ENCODE data around the gene IL17RA. TPM values are rescaled to one million over a fixed set of nuclear protein-coding genes. Genes with fewer than 3 reads are reported as not detected.

Gene IL17RA
- total RNA-seq, 4 donors from 2014 or later = 2.6 to 19.3 (median 6.2) TPM

- Histone ChIP-seq H3K36me3 (no peaks in the 10 kb centered on the region), H3K4me3 (no peak overlapping the region), H3K27ac (no peak overlapping the region), H3K27me3 (no peaks in the 10 kb centered on the region), H3K4me1 (no peaks in the 10 kb centered on the region), H3K9me3 (no peaks in the 10 kb centered on the region)
- no peak for DNase-seq
- intact Hi-C loops (cut with DNase I; ENCODE audit: low total_unique reads) = no loop called here
- no peak for TF ChIP-seq POLR2A (IDR thresholded peaks at IDR 0.05)
- no peak for TF ChIP-seq CTCF (IDR thresholded peaks at IDR 0.05)
These were observed 30.1 kb downstream of the IL17RA start for GRCh38 chr22:17114898-17115235.

- DNase-seq = no peak
- TF ChIP-seq CTCF (IDR thresholded peaks at IDR 0.05) = no peak
- no peak for TF ChIP-seq POLR2A (IDR thresholded peaks at IDR 0.05)
- H3K4me3 ChIP-seq = no peak overlapping the region
- H3K4me1 ChIP-seq = no peaks in the 10 kb centered on the region
- intact Hi-C loops (cut with DNase I; ENCODE audit: low total_unique reads) = no loop called here
- no peak overlapping the region for H3K27ac ChIP-seq
- no peaks in the 10 kb centered on the region for H3K36me3 ChIP-seq
- no peaks in the 10 kb centered on the region for H3K9me3 ChIP-seq
- H3K27me3 ChIP-seq = no peaks in the 10 kb centered on the region
These were observed 30.4 kb downstream of the IL17RA start for GRCh38 chr22:17115236-17115635.

- no peak overlapping the region for H3K4me3 ChIP-seq
- no peaks in the 10 kb centered on the region for H3K9me3 ChIP-seq
- no peak overlapping the region for H3K27ac ChIP-seq
- intact Hi-C loops (cut with DNase I; ENCODE audit: low total_unique reads) = no loop called here
- TF ChIP-seq POLR2A (IDR thresholded peaks at IDR 0.05) (no peak), CTCF (IDR thresholded peaks at IDR 0.05) (no peak)
- H3K4me1 ChIP-seq = peaks cover 0 to 6% of the 10 kb centered on the region in 2 donors
- DNase-seq = no peak
- no peaks in the 10 kb centered on the region for H3K27me3 ChIP-seq
- no peaks in the 10 kb centered on the region for H3K36me3 ChIP-seq
These were observed 31.3 kb downstream of the IL17RA start for GRCh38 chr22:17115945-17116565.

GRCh38 chr22:17116572-17117330, 32.0 kb downstream of the IL17RA start:
- peaks cover 0 to 13% of the 10 kb centered on the region in 2 donors for H3K4me1 ChIP-seq
- H3K4me3 ChIP-seq = no peak overlapping the region
- no peak overlapping the region for H3K27ac ChIP-seq
- no peaks in the 10 kb centered on the region for H3K36me3 ChIP-seq
- TF ChIP-seq POLR2A (IDR thresholded peaks at IDR 0.05) = no peak
- TF ChIP-seq CTCF (IDR thresholded peaks at IDR 0.05) = no peak
- DNase-seq = no peak
- no peaks in the 10 kb centered on the region for H3K9me3 ChIP-seq
- peaks cover 4% of the 10 kb centered on the region in 2 donors for H3K27me3 ChIP-seq
- intact Hi-C loops (cut with DNase I; ENCODE audit: low total_unique reads) = no loop called here

GRCh38 chr22:17117400-17117799, 32.6 kb downstream of the IL17RA start:
- intact Hi-C loops (cut with DNase I; ENCODE audit: low total_unique reads) = no loop called here
- Histone ChIP-seq H3K27ac (no peak overlapping the region), H3K4me1 (peaks cover 0 to 14% of the 10 kb centered on the region in 2 donors), H3K9me3 (no peaks in the 10 kb centered on the region), H3K27me3 (peaks cover 8 to 10% of the 10 kb centered on the region in 2 donors), H3K4me3 (no peak overlapping the region), H3K36me3 (no peaks in the 10 kb centered on the region)
- DNase-seq = no peak
- TF ChIP-seq CTCF (IDR thresholded peaks at IDR 0.05) (no peak), POLR2A (IDR thresholded peaks at IDR 0.05) (no peak)
